CD4-positive, alpha-beta T cell treated with Interleukin-15 for 1 hour (primary cell): ENCODE measurements around the gene SRXN1.

Experiments used
- DNase-seq: peaks from one replicate; pipeline ENCODE4 v3.0.0-alpha.2; 2020

Gene SRXN1

GRCh38 chr20:602111-602970 is 50.7 kb downstream of the SRXN1 start:
- no peak for DNase-seq

DNA sequence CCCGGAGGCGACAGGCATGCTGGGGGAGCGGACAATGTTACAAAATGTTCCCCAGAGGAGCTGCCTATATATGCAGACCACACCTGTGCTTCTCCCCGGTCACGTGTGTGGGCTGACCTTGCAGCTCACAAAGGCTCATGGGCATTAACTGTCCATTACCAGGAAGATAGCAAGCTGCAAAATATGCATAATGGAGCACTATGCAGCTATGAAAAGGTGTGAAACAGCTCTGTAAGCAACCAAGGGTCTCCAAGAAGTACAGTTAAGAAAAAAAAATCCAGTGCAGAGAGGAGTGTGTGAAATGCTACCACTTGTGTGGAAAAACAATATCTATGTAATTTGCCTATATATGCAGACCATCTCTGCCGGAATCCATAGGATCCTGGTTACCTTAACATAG is 52.3 kb downstream of the SRXN1 start:
- no peak for DNase-seq

GRCh38 chr20:600141-600540 is 52.9 kb downstream of the SRXN1 start:
- no peak for DNase-seq

DNA sequence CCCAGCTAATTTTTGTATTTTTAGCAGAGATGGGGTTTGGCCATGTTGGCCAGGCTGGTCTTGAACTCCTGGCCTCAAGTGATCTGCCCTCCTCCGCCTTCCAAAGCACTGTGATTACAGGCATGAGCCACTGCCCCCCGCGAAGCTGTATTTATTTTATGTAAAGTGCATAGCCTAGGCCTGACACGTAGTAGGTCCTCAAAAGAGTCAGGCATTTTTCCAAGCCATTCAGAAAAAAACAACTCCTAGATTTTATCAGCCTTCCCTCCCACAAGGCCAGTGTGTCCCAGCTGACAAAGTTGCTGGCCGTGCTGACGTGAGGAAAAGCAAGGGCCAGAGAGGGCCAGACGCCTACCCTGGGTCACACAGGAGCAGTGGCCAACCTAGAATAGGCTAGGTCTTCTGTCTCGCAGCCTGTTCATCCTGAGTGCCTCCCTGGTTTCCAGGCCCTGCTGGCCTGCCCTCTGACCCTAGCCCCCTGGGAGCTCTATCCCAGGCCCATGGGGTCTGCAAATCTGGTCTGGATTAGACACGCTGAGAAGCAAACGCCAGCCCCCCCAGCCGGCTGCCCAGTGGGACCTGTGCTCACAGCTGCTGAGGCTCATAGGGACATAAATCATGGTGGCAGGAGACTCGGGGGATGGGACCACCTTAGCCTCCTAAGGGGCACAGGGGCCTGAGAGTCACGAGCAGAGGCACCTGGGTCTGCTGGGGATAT is 54.7 kb downstream of the SRXN1 start:
- DNase-seq: no peak

GRCh38 chr20:597560-597959 is 55.4 kb downstream of the SRXN1 start:
- no peak for DNase-seq
